Ammon's horn (tissue), 1 donor: ENCODE data around the gene CHRNB4.
"Not testable (repeated sequence)": the region's sequence is repeated elsewhere in the genome, so short reads cannot be mapped to it uniquely, and the experiment has no call there.

Source experiments
- DNase-seq: peaks from one replicate; pipeline ENCODE4 v3.0.0-alpha.2; 2016; ENCODE audit warnings: low spot score

The CHRNB4 gene, protein sequence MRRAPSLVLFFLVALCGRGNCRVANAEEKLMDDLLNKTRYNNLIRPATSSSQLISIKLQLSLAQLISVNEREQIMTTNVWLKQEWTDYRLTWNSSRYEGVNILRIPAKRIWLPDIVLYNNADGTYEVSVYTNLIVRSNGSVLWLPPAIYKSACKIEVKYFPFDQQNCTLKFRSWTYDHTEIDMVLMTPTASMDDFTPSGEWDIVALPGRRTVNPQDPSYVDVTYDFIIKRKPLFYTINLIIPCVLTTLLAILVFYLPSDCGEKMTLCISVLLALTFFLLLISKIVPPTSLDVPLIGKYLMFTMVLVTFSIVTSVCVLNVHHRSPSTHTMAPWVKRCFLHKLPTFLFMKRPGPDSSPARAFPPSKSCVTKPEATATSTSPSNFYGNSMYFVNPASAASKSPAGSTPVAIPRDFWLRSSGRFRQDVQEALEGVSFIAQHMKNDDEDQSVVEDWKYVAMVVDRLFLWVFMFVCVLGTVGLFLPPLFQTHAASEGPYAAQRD

DNA sequence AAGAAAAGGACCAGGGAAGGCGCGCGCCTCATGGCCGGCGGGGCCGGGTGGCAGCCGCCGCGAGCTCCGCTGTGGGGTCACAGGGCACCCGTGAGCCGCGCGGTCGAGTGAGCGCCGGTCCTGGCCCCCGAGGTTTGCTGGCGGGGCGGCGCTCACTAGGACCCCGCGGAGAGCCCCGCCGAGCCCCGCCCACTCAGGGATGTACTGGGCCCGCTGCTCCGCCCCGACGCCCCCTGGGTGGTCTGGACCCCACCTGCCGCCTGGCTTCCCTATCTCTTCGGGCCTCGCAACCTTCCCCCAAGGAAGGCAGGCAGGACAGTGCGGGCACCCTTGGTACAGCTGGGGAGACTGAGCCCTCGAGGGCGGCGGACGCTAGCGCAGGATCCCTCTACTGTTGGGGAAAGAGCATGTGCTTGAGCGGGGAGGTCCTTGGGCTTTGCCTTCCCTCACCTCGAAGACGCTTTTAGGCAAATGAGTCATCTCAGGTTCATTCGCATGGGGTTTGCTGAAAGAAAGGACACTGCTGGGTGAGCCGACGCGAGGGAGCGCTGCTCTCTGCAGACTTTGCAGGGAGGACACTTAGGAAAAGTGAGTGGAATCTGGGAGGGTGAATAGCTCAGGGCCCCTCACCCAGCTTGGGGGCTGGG is at the start of gene CHRNB4:
Gene CHRNB4 (minus strand): TSS at position 109 of the 647 bp plus-strand sequence. CDS start 77 bp downstream, at position 32.
- no peak for DNase-seq

DNA sequence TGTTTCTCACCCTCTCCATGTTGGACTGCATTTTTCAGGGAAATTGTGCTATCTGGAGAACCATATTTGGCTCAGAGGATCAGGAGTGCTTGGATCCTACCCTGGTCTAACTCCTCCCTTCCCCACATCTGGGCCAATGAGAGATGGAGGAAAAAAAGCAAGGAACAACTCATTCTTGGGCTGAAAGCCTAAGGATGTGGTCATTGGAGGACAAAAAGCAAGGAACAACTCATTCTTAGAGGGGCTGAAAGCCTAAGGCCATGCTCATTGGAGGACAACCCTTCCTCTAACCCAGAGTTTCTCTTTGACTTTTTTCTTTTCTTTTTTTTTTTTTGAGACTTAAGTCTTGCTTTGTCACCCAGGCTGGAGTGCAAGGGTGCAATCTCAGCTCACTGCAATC is 48.6 kb upstream of the CHRNB4 start:
- DNase-seq, result no peak

DNA sequence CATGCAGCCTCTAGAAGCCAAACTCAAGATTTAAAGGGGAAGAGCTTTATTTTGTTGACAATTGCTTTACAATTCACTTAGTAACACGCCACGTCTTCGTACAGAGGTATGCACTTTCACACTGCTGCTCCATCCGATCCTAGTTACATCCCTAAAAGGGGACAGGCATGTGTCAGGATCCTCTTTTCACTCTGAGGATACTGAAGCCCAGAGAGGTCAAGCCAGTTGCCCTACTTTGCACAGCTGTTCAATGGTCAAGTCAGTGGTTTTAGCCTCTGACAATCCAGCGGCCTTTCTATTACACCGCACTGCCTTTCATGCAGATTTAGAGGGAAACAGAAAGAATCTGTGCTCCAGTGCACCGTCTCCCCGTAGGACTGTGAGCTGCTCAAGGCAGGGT is 44.9 kb upstream of the CHRNB4 start:
- DNase-seq, result no peak

DNA sequence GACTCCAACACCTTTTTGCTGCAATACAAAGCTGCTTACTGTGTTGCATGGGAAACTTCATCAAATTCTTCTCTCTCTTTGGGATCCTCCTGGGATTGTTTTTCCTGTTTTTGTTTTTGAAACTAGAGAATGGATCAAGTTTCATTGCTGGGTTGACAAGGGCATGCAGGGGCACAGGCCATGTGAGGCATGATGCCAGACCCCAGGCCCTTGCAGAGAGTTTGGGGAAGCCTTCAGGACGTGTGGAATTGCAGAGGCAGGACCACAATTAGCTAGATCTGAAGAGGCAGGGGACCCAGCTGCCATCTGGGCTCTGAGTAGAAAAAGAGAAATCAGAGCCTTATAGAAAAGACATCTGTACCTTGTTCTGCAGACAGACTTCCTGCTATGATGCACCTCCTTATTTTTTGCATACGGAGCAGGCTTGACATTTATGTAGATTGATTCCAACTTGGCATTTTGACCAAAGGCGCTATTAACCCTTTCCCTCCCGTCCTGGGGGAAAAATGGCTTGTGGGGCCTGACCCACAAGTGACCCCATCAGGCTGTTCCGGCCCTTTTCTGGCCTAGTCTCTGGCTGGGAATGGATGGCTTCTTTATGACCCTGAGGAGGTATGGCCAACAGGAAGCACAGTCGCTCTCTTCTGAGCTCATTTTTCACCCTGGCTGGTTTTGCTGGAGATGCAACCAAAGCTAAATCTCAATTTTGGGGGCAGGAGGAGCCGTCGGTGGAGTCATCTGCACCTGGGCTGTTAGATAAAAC is 44.3 kb upstream of the CHRNB4 start:
- DNase-seq, result no peak

DNA sequence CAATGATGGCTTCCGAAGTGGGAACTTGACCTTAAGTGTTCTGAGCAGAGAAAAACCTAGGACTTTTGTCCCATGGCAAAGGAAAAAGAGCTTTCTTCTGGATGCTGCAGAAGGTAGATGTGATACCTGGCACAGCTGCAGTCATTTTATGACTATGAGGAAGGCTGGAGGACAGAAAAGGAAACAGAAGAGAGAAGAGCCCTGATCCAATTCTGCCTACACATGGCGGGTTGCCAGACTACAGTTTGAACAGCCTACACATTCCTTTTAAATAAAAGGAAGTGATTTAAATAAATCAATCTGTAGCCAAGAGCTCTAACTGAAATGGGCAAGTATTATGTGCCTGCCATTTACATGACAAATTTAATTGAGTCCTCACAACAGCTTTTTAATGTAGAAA is 43.6 kb upstream of the CHRNB4 start:
- DNase-seq, result no peak

DNA sequence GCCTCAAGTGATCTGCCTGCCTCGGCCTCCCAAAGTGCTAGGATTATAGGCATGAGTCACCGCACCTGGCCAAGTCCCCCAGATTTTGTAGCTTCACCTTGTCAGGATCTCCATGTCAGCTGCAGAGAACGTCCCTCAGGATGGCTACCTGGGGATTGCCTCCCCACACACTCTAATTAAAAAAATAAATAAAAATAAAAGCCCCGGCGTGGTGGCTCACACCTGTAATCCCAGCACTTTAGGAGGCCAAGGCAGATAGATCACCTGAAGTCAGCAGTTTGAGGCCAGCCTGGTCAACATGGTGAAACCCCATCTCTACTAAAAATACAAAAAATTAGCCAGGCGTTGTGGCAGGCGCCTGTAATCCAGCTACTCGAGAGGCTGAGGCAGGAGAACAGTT is 42.6 kb upstream of the CHRNB4 start:
- not testable (repeated sequence) for DNase-seq

DNA sequence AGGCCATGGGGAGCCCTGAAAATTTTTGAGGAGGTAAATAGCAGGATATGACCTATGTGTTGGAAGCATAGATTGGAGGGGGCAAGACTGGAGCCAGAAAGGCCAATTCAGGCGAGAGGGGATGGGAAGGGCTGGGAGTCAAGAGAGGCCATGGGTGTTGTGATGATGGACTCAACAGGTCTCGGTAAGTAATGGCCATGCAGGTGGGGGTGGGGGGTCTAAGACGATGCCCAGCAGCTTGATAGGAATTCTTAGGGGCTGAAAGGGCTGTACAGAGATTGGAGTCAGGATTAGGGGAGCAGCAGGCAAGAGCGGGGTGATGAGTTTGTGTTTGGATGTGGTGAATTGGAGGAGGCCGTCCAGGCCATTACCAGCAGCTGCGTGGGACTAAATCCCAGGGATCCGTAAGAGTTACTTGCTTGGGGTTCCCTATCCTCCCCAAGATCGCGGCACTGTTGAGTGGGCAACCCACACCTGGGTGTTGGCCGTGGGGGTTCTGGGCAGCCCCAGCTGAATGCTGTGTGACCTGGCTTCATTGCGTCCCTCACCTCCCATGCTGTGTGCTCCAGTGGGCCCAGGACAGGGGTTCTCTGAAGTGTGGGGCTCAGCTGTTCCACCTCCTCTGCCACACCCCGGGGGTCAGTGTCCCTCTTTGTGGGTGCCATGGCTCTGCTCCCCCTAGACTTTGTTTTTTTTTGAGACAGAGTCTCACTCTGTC is 41.8 kb upstream of the CHRNB4 start:
- no peak for DNase-seq

DNA sequence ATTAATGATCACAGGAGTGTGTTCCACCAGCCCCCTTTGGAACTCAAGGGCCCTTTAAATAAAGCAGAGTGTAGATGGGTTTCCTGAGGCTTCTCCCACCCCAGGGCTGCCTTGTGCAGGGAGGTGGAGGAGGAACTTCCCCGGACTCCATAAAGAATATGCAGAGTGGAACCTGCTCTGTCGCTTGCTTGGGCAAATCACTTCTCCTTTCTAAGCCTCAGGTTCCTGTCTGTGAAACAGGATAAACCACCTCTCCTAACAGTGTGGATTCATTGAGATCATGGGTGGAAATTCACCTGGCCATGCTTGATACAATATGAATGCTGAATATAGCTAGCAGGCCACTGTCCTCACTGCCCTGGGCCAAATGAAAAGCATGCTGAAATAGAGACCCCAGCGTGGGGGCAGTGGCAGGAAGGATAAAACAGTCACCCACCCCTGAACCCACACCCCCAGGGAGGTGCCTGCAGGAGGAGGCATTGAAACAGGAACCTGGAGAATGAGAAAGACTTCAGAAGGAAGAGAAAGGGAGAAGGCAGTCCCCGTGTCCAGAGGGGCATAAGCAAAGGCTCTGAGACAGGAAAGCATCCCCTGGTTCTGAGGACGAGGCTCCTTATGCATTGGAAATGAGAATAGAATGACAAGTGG is 41.1 kb upstream of the CHRNB4 start:
- DNase-seq, result no peak

DNA sequence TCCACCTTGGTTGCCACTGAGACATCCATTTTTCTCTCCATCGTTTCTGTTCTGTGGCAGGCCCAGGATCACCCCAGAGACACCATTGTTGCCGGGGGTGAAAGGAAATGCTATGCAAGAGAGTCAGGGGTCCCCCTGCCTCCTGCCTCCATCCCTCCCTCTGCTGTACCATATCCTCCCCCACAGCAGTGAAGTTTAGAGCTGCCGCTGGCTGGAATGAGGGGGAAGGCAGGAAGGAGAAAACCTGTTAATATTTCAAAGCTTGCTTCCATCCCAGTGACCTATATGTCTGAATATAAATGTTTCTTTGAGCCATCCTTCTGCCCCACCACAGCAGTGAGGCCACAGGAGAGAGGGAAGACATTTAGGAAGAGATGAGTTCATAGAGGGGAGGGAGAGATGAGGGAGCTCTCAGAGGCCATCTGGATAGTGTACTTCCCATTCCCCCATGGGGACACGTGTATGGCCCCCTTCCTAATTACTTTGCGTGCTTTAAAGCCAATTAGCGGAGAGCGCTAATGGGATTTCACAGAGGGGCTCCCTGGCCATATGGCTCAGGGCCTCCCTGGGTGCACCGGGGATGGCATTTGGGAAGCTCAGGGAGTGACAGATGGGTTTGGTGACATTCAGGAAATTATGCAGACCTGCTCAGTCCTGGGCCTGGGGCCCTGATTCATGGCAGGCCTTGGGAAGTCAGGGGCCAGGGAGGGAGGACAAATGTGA is 40.4 kb upstream of the CHRNB4 start:
- DNase-seq, result no peak

DNA sequence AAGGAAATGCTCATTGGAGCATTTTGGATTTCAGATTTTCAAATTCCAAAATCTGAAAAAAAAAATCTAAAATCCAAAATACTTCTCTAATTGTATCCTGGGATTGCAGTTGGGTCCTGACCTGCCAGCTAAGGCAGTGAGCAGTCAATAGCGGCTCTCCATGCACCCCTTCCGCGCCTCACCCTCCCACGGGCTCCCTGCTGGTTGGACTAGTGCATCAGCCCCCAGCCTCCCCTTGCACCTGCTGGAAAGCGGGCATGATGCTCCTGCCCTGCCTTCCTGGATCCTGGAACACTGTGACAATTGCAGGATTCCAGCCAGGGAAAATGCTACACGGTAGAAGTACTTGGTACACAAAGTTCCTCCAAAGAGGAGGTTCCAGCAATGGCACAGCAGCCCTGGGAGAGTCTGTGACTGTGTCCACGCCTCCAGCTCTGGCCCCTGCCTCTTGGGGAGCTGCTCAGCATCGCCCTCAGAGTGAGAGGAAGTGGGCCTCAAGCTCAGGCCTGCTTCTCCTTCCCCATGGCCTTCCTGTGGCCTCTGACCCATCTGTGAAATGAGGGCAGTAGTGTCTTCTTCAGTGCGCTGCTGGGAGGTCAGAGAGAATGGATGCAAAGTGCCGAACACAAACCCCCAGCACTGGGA is 39.5 kb upstream of the CHRNB4 start:
- DNase-seq, result no peak

DNA sequence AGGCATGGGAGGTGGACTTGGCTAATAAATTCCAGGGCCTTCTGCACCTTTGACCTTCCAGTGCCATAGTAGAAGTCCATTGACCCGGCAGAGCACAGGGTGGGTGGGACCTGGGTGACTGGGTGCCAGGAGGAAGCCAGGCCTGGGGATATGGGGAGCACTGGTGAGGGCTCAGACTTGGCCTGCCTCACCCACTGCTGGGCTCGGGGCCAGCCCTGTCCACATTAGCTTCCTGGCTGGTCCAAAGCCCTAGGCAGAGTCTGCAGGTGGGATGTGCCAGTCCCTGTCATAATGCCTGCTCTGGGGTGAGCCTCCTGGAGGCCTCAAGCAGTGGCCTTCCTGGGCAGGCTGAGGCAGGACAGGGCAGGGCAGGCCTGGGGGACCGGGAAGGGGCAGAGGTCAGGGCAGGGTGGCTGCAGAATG is 38.1 kb upstream of the CHRNB4 start:
- DNase-seq, result no peak

DNA sequence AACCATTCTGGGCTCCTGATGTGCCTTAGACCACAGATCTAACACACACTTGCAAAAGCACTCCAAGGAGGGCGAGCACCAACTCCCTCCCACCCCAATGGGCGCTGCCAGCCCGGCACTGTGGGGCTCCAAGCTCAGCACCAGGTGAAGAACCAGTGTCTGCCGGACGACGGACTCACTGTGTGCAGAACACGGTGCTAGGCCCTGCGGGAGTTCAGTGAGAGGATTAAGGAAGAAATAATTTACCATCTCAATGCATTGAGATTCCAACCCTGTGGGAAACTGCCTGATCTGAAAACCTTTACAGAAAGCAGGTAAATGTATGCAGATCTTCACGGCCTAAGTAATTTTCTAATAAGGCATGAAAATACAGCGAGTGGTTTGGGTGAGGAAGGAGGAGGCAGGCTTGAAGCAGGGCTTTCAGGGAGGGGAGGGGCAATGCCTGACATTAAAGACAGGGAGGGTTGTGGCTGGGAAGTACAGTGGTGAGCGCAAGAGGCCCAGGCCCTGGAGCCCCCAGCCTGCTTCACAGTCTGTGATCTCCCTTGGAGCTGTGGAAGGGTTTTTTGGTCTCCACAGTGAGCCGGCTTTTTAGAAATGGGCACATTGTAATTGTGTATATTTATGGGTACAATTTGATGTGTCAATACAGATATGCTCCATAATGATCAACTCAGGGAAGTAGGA is 35.6 kb upstream of the CHRNB4 start:
- no peak for DNase-seq

DNA sequence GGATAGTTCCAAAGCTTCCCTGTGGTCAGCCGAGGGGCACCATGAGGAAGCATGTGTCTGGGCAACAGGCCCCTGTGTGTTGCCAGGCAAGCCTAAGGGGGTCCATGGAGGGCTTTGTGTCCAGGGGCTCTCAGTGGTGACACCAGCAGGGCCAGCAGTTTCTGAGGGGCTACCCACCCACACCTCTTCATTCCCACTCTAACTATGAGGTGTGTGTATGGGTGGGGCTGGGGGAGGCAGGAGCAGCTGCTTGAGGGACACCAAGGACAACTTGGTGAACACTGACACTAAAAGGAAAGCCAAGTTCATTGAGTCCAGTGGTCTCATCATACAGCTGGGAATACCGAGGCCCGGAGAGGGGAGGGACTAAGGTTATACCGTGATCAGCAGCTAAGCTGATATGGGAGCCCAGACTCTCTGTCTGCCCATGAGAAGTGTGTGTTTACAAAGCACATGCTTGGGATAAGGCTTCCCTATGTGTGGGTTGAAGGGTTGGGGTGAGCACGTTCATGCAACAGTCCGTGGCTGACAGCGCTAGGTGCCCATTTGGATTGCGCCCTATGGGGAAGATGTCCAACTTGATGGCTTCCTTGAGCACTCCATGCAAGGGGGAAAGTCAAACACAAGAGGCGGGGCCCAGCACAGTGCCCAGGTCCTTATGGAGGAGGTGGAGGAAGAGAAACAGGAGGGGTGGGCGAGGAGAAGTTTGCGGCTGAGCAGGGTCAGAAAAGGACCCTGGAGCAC is 34.8 kb upstream of the CHRNB4 start:
- no peak for DNase-seq

DNA sequence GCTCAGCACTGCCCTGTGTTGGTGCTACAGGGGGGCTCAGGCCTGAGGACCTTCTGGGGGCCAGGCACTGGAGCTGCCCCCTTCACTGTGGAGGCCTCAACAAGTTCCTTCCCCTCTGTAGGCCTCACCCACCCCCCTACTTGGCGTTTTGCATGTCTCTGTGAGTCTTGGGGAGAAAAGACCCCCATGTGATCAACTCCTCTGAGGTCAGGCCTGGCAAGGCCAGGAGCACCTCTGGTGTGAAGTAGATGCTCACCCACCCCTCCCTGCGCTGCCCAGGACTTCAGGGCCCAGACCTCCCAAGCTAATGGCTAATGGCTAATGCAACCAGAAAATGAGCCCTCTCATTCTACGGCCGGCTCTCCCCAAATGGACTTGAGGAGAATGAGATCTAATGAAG is 34.2 kb upstream of the CHRNB4 start:
- DNase-seq, result no peak

DNA sequence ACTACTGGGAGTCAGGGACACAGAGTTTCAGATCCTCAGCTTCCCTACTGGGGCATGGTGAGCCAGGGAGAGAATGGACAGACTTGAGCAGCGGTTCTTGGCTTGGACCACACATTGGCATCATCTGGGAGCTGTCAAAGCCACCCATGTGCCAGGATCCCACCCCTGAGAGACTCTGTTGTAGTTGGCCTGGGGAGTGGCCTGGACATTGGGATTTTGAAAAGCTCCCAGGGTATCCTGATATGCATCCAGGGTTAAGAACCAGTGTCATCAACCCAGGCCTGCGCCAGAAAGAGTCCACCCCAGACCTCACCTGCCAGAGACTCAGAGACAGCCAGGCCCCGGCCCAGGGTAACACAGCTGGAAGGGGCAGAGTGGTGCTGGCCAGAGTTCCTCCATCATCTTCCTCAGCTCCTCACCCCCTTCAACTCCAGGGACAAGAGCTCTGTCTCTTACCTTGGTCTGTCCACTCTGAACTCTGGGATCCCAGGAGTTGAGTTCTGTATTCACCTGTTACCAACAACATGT is 33.0 kb upstream of the CHRNB4 start:
- DNase-seq, result no peak

DNA sequence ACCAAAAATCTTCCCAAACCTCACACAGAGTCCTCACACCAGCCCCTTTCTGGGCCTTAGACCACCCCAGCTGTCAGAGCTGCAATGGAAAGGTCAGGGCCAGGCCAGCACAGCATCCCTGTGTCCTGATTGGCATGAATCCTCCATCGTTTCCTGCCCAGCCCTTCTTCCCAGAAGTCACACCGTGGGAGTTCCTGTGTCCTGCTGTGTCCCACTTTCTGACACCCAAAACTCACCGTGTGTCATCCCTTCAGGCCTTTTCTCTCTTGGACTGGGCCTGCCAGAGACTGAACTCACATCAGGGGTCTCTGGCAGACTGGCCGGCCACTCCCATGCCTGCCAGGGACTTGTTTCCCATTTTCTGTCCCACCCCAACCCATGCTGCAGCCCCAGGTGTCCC is 32.5 kb upstream of the CHRNB4 start:
- DNase-seq, result no peak

DNA sequence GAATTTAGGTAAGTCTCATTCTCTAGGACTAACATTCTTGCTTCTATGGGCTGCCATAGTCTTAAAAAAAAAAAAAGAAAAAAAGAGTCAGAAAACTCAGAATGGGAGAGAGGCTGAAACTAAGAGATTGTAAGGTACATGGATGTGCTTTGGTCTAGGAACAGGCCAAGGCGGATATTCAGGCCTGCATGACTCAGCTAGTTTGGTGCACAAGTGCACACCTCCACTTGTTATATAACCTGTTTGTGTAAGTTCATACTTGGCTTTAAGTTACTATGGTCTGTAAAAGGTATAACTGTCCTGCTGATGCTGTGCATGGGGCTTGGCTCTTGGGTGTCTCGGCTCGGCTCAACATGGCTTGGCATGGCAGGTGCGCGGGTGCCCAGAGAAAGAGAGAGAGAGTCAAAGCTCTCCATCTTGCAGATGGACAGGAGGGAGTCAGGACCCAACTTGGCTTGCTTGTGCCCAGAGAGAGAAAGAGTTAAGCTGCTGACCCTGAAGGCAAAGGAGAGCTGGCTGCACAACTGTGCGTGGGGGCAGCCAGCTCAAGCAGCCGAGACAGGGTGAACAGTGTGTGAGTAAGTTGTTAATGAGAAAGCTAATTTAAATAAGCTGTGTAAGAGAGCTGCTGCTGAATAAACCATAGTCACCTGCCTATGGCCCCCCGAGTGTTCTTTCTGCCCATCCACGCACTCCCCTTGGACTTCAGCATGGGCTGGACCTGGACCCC is 31.4 kb upstream of the CHRNB4 start:
- no peak for DNase-seq

DNA sequence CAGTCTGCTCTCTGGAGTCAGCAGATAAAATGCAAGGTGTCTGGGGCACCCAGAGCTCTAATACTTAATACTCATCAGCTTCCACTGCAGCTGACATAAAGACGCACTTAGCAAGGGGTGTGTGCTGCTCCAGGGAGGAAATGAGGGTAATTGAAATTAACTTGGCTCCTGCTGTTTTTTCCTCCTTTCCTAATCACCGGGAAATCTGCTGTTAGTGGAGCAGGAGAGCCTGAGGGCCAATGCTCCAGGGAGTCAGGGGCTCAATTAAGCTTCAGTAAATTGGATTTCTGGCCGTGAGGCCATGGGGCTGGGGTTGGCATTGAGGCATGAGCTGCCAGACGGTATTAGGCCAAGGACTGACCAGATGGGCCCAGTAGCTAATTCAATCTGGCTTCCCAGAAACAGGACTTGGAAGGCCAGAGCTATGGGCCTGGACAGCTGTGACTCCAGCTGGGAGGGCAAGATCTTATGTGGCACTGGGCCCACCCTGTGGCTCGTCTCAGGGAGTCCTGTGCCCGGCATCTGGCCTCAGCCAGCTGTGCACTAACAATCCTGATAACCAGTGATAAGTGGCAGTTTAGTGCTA is 30.7 kb upstream of the CHRNB4 start:
- no peak for DNase-seq
